GM21360 (cell line): ENCODE results near the gene CD7.

Experiments
- ATAC-seq: cut with Tn5 transposase; IDR thresholded peaks from one replicate; pipeline ENCODE4 v1.9.1; 2021; ENCODE audit warnings: mild to moderate bottlenecking, moderate library complexity; ENCODE audit not compliant: unreplicated experiment

The CD7 gene

GRCh38 chr17:82266142-82266541, 51.3 kb downstream of the CD7 start:
- ATAC-seq, result no peak
